ENCODE results near the gene OR6V1.

The OR6V1 gene

GRCh38 chr7:143052041-143052440, at the start of gene OR6V1:
Gene OR6V1, plus strand, starts transcription at chr7:143052341. Its CDS starts 0 bp downstream, at chr7:143052341.
- DNase-seq (ENCODE audit: low read depth, low spot score): no peak

- no peak for DNase-seq (ENCODE audit: low read depth, low spot score)
These were observed 49.2 kb upstream of the OR6V1 start for GRCh38 chr7:143002898-143003297.

GRCh38 chr7:143003393-143004051, 48.6 kb upstream of the OR6V1 start:
- no peak for DNase-seq (ENCODE audit: low read depth, low spot score)

- no peak for DNase-seq (ENCODE audit: low read depth, low spot score)
These were observed 46.4 kb upstream of the OR6V1 start for GRCh38 chr7:143005632-143006260.

GRCh38 chr7:143008007-143008901, 43.9 kb upstream of the OR6V1 start:
- peak; percentile 61 for DNase-seq (ENCODE audit: low read depth, low spot score)

GRCh38 chr7:143012001-143012400, 40.1 kb upstream of the OR6V1 start:
- DNase-seq (ENCODE audit: low read depth, low spot score): no peak

GRCh38 chr7:143012409-143012808, 39.7 kb upstream of the OR6V1 start:
- DNase-seq (ENCODE audit: low read depth, low spot score): no peak

GRCh38 chr7:143013473-143013872, 38.7 kb upstream of the OR6V1 start:
- DNase-seq (ENCODE audit: low read depth, low spot score): no peak

GRCh38 chr7:143013893-143014292, 38.2 kb upstream of the OR6V1 start:
- DNase-seq (ENCODE audit: low read depth, low spot score): no peak

GRCh38 chr7:143015084-143015483, 37.1 kb upstream of the OR6V1 start:
- DNase-seq (ENCODE audit: low read depth, low spot score): no peak

- no peak for DNase-seq (ENCODE audit: low read depth, low spot score)
These were observed 36.1 kb upstream of the OR6V1 start for GRCh38 chr7:143015926-143016490.

GRCh38 chr7:143016996-143017395, 35.1 kb upstream of the OR6V1 start:
- DNase-seq (ENCODE audit: low read depth, low spot score): no peak

- DNase-seq (ENCODE audit: low read depth, low spot score): no peak
These were observed 33.2 kb upstream of the OR6V1 start for GRCh38 chr7:143018931-143019330.

- DNase-seq (ENCODE audit: low read depth, low spot score): no peak
These were observed 29.1 kb upstream of the OR6V1 start for GRCh38 chr7:143023047-143023446.

- DNase-seq (ENCODE audit: low read depth, low spot score): no peak
These were observed 26.8 kb upstream of the OR6V1 start for GRCh38 chr7:143025371-143025770.

GRCh38 chr7:143027032-143027431, 25.1 kb upstream of the OR6V1 start, which contains the start of gene OR9A2:
Gene OR9A2, minus strand, starts transcription at chr7:143027132. Its CDS starts 0 bp downstream, at chr7:143027132.
- DNase-seq (ENCODE audit: low read depth, low spot score): no peak

GRCh38 chr7:143027683-143028082, 24.5 kb upstream of the OR6V1 start:
- DNase-seq (ENCODE audit: low read depth, low spot score): no peak

GRCh38 chr7:143038635-143039034, 13.5 kb upstream of the OR6V1 start:
- DNase-seq (ENCODE audit: low read depth, low spot score): no peak

- DNase-seq (ENCODE audit: low read depth, low spot score): no peak
These were observed 11.9 kb upstream of the OR6V1 start for GRCh38 chr7:143040209-143040715.

GRCh38 chr7:143041346-143041745, 10.8 kb upstream of the OR6V1 start:
- no peak for DNase-seq (ENCODE audit: low read depth, low spot score)

GRCh38 chr7:143042159-143042789, 9.9 kb upstream of the OR6V1 start:
- no peak for DNase-seq (ENCODE audit: low read depth, low spot score)
